Urothelium cell line (cell line): ENCODE measurements around the gene PEMT.
A peak's percentile ranks its signal among the peaks of the same experiment; 100 is the strongest.

ENCODE experiments used
- DNase-seq: peaks from one replicate; pipeline ENCODE4 v3.0.0; 2011; ENCODE audit warnings: low spot score, mixed read lengths
- FAIRE-seq: peaks from 2 replicates; lab custom pipeline; 2011; peaks lifted over from hg19 to GRCh38; lab: Jason Lieb, UNC

Gene PEMT

DNA sequence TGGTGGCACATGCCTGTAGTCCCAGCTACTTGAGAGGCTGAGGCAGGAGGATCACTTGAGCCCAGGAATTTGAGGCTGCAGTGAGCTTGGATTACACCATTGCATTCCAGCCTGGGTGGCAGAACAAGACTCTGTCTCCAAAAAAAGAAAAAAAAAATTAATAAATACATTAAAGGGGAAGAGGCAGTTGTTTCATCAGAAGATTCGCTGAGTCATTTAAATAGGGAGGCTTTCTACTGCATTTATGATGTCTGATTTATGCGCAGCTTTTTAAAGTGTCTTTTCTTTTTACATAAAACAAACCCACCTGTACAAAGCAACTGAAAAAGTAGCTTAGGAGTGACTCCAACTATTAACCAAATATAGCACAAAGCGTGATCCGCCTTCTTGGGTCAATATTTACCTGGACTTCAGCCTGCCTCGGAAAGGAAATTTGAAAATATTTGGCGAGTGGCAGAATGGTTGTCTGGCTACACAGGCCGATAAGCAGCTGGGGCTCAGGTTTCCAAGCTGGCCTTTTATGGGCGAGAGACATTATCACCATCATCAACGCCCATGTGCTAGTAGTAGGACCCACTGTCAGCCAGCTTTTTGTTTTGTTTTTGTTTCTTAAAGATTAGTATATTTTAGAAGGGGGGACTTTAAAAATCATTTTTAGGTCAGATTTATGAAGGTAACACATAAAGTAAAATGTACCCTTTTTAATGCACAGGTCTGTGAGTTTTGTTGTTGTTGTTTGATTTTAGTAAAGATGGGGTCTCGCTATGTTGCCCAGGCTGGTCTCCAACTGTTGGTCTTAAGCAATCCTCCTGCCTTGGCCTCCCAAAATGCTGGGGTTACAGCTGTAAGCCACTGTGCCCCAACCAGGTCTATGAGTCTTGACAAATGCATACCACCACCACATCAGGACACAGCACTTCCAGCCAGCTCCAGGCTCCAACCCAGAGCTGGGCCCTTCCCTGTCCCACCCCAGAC is 52.8 kb downstream of the PEMT start:
- FAIRE-seq (no peak), DNase-seq (no peak)

DNA sequence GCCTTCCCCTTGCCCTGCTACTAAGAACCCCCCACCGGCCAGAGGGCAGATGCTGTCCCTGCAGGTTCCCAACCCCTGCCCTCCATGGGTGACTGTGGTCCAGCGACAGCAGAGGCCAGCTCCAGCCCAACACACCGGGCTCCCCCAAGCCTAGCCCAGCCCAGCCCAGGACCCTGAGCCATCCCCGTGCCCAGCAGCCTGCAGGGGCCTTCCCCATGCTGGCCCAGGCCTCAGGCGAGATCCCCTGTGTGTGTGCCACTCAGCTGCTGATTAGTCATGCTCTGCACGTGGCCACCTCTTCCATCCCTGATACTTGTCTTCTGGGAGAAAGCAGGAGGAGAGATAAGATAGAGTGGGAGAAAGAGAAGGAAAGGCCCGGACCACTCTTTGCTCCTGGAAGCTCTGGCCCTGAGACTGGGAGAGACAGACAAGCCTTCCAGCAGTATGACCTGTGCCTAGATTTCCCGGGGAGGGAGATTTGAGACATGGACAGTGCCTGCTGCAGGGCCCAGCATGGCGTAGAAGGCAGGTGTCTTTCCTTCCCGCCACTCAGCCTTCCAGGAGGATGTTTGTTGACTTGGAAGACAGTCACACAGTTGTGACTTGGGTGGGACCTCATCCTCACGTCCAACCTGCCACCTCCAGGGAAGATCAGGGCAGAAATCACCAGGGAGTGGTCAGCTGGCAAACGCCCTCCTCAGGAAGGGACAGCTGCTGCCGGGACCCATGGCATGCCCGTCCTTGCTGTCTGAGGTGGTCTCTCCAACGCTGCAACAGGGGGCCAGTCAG is 54.0 kb downstream of the PEMT start:
- FAIRE-seq (no peak), DNase-seq (no peak)

DNA sequence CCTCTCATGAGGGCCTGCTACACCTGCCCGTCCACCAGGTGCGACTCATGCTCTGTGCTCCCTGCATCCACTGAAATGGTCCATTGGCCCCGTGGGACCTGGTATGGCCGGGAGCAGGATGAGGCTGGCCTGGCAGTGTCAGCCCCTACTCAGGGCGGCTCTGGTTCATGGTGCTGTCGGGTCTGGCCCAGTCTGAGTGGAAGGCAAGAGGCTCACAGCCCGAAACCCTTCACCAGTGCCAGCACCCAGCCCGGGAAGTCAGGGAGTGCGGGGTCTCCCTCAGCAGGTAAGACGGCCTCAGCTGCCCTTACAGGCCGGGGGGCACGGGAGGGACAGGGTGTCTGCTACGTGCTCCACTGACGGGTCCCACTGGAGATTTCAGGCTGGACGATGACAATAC is 54.8 kb downstream of the PEMT start:
- FAIRE-seq (peak; percentile 42), DNase-seq (no peak)

DNA sequence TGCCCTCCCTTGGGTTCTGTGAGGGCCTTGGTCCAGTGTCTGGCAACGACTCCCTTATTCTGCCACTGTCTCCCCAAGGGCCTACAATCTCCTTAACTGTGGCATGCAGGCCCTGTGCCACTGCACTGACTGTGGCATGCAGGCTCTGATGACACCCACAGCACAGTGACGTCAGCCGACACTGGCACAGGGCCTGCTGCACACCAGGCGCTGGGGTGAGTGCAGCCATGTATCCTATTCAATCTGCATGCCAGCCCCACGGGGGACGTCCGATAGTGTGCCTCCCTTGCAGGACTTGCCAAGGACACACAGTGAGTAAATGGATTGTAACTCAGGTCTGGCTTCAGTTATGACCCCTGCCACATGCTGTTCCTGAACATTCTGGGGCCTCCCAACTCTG is 55.6 kb downstream of the PEMT start:
- no peak for FAIRE-seq
- DNase-seq, result no peak

DNA sequence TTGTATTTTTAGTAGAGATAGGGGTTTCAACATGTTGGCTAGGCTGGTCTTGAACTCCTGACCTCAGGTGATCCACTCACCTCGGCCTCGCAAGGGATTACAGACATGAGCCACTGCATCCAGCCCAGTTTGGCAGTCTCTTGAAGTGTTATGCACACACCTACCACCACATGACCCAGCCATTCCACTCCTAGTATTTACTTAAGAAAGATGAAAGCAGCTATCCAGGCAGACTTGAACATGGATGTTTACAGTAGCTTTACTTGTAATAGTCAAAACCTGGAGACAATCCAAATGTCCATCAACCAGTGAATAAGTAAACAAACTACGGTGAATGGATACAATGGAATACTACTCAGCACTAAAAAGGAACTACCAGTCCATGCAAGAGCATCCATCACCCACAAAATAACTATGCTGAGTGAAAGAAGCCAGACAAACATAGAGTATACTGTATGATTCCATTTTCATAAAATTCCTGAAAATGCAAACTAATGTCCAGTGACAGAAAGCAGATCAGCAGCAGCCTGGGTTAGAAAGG is 57.5 kb downstream of the PEMT start:
- FAIRE-seq, result no peak
- DNase-seq, result no peak

DNA sequence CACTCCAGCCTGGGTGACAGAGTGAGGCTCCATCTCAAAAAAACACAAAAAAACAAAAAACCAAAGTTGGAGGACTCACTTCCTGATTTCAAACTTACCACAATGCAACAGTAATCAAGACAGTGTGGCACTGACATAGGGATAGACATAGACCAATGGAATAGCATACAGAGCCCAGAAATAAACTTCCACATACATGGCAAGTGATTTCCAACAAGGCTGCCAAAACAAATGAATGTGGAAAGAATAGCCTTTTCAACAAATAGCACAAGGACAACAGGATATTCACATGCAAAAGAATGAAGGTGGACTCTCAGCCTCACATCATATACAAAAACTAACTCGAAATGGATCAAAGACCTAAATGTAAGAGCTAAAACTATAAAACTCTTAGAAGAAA is 58.5 kb downstream of the PEMT start:
- FAIRE-seq, result no peak
- no peak for DNase-seq

DNA sequence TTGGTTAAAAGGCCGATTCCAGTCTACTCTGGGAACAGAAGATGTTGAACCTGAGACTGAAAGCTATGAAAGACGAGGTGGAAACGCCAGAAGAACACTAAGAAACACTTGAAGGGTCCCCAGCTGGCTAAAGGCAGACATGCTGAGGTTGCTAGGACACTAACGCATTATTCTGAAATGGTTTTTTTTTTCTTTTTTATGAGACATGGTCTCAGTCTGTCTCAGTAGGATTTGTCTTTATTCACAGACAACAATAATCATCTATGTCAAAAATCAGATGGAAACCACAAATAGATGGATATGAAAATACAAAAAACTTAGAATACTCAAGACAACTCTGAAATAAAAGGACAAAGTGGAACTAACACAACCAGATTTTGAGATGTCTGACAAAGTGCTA is 60.4 kb downstream of the PEMT start:
- FAIRE-seq, result no peak
- DNase-seq, result no peak

DNA sequence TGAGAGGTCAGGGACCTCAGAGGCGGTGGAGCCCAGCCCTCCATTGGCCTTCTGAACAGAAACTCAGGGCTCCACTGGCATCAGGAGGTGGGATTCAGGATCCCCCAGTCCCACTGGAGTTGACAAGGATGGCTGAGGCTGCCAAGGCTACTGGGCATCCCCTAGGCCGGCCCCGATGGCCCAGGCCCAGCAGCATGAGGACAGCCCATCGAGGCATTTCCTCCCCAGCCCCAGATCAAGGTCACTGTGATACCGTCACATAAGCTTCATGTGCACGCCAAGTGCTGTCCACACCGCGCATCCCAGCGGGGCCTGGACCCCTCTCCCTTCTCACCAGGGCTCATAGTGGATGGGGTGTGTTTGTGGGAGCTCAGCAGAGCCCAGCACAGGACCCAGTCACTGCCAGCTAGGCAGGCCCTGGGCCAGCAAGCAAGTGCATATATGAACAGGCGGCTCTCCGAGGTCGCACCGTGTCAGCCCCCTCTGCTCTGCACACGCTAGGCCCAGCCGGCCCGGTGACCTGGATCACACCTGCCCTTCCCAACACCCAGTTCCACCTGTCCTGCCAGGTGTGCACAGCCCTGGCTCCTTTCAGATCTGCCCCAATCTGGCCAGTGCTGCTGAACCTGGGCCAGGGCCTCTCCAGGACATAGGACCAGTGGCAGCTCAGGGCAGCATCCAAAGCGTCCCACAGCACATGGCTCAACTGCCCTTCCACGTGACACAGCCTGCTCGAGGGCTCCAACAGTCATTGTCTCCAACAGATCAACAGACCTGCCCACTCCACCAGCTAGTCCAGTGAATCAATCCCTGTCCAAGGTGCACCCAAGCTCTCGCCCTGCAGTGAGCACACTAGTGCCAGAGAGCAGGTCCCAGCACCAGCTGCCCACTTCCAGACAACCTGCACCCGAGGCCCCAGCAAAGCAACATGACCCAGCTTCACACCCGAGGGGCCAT is 62.5 kb downstream of the PEMT start:
- FAIRE-seq (no peak), DNase-seq (no peak)

DNA sequence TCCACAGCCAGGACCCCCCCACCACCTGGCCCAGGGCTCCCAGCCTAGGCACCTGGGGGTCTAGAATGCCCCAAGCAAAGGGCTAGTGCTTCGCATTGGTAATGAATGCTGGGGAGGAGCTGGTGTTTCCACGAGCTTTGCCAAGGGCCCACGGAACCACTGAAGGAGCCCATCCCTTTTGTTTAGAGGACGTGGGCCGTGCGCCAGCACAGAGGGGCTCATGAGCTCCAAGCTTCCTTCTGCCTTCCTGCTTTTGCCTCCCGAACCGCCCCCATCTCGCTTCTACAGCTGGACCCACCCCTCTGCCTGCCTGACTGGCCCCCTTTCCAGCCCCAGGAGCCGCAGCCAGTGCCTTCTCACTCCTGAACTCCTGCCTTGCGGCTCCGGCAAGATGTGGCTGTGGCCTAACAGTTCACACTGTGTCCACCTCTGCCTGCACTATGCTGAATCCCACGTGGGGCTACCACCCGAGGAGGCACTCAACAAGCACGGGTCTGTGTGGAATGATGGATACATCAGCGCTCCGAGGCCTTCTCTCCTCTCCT is 63.5 kb downstream of the PEMT start:
- FAIRE-seq (no peak), DNase-seq (no peak)

DNA sequence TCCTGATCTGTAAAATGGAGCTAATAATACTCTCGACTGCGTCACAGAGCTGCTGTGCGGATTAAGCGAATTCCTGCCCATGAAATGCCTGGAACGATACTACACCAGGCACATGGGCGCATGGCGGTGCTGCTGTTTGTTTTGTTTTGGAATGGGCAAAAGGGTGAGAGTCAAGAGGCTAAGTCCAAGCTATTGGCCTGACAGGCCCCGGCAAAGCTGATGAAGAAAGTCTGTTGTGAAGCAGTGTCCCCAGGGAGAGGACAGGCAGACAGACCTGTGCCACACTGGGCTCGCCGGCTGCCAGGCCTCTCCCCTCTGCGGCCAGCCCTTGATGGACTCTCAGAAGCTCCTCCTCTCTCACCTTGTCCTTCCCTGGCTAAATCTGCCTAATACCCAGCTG is 64.0 kb downstream of the PEMT start:
- DNase-seq (no peak), FAIRE-seq (no peak)

DNA sequence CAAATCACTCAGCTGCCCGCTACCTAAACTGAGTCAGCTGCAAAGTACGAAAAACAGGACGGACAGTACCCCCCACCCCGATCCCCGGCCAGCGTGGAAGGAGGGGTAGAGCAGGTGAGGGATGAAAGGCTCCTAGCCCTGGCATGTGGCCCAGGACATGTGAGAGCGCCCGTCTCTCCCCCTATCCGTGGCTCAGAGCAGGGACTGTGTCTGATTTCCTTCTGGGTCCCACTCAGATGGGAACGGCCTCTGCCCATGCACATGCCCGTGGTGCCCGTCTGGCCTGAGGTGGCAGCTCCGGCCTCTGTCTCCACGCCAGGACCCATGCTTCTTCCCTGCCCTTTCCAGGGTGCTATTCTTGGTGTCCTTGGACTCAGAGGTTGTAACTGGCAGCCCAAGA is 65.1 kb downstream of the PEMT start:
- DNase-seq, result no peak
- FAIRE-seq, result no peak

DNA sequence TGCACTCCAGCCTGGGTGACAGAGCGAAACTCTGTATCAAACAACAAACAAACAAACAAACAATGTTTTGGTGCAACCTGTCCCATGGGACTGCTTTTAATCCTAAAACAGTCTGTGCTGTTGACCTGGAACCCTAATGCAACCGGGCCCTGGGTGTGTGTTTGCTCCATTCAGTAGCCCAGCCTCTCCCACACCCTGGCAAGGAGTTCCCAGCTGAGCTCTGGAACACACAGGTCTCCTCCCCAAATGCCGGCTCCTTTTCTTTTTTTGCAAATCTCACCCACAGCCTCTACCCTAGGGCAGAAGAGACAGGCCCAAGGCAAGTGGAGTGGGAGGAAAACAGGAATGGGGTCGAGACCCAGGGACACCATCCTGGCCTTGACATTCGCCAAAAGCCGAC is 65.6 kb downstream of the PEMT start:
- DNase-seq (no peak), FAIRE-seq (no peak)

DNA sequence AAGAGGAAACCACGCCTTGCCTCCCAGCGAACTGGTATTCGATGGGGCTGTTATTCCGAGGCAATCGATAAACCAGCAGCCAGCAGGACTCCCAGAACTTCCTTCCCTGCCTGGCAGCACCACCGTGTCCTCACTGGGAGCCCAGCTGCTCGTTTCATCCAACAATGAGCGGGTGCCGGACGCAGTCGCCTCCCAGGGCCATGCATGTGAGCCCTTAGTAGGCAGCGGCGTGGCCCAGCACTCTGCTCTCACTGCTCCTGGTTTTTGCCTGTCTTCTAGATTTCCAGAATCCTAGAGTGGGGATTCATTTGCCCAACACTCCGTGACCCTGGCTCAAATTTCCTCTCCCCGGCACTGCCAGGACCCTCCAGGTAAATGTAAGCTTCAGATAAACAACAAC is 66.2 kb downstream of the PEMT start:
- FAIRE-seq, result no peak
- DNase-seq, result no peak

DNA sequence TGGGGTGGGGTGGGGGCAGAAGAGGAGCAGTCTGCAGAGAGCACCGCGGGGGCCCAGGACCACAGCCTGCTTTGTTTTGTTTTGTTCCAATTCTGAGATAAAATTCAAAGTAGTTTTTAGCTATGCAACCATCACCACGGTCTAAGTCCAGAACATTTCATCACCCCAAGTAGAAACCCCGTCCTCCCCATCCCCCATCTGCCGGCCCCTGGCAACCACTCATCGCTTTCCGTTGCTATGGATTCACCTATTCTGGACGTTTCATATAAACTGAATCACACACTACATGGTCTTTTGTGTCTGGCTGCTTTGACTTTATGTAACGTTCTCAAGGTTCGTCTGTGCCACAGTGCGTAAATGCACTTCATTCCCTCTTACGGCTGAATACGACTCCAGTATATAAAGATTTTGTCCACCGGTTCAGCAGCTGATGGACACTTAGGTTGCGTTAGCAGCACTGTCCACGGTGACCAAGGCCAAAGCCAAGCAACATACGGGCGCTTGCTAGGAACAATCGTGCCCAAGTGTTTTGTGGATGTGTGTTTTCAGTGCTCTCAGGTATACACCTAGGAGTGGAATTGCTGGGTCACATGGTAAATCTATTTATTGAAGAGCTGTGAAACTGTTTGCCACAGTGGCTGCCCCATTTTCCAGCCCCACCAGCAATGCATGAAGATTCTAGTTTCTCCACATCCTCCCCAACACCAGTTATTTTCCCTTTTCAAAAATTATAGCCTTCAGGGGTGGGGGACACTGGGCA is 67.6 kb downstream of the PEMT start:
- no peak for DNase-seq
- no peak for FAIRE-seq

DNA sequence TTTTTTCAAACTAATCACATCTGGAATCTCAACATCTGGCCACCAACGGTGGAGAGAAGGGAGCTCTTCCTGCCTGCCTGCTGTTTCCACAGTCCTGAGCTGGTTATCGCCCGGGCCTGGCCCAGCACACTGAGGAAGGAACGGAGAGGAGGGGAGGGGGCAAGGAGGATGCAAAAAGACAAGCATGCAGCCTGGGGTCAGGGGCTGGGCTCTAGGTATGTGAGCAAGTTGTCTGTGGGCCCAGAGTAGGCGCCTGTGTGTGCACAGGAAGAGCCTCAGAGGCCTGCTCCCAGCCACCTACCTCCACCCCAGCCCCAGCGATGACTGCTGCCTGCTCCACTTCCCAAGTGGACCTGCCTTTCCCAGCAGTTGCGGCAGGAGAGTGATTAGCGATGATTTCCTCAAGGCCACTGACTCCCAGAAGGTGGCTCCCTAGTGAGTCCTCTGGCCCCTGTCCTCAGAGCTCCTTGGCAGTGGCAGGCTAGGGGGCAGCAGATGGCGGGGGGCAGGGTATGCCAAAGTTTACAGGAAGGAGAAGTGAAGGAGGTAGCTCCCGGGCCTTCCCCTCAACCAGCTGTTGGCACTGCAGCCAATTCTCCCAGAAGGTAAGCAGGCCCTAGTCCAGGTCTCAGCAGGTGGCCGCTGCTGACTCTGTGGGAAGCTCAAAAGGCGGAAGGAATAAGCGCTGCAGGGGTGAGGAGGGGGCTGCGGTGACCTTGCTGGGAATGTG is 68.3 kb downstream of the PEMT start:
- FAIRE-seq (no peak), DNase-seq (no peak)

DNA sequence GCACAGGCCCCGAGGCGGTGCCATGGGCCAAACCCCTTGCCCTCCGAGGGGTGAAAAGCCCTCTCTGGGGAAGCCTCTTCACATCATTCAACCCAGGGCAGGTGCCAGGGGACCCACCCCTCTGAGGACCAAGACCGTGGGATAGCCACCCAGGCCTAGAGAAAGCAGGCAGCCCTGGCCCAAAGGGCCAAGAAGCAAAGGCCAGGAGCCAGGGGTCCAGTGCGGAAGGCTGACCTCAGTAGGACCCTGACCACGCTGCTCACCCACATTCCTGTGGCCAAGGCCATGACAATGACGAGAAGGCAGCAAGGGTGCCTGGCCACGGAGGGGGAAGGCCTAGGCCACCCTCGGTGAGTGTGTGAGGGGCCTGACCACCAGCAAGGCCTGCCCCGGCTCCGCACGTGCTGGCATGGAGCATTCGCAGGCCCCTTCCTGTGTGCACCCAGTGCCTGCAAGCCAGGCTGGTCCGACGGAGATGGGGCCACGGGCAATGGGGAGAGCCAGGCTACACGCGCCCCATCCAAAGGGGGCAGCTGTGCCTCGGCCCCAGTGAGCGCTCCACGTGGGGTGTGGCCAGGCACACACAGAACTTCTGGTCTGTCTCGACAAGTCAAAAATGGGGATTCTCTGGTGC is 70.8 kb downstream of the PEMT start:
- FAIRE-seq (no peak), DNase-seq (no peak)

DNA sequence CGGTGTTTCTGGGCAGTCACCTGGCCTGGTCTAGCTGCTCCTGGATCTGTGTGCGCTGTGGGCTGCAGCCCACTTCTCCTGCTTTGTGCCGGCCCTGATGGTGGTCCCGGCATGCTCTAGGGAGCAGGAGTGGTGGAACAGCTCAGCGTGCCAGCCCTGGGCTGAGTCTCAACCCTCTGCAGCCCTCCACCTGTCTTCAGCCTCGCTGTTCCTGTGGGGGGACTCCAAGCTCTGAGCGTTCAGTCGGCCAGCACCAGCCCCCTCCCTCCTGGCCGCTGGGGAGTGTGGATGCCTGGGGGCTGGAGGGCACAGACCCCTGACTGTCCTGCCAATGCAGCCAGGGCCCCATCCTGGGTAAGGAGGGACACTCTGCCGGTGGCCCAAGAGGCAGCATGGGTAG is 71.6 kb downstream of the PEMT start:
- FAIRE-seq (no peak), DNase-seq (no peak)

DNA sequence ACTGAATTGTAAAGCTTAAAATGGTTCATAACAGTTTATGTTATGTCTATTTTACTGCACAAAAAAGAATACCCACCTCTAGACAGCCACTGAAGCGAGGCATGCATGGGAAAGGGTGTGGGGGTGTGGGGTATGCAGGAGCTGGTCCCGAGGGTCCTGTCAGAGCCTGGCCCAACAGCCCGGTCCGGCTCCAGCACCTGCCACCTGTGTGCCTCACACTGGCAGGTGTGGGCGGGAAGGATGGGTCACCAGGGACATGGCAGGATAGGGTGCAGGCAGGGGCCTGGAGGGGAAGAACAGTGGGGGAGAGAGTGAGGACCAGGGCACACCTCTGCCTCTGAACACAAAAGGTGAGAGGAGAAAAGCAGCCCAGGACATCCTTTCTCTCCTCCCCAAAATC is 72.6 kb downstream of the PEMT start:
- no peak for DNase-seq
- FAIRE-seq, result no peak

DNA sequence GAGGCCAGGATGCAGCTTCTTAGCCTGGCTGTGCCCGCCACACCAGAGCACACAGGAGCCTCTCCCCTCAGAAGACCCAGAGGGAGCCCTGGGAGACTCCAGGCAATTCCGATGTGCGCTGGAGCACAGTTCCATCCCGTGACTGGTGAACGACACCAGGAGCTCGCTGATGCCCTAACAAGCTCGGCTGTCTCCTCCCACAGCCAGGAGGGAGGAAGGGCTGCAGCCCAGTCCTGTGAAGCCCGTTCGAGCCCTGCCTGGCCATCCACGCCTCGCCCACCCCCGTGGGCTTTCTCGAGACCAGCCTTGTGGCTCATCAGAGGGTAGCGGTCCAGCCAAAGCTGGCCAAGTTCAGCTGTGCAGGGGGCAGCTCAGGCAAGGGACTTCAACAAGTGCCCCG is 73.5 kb downstream of the PEMT start:
- no peak for FAIRE-seq

More for the DNA sequence above, 73.5 kb downstream of the PEMT start:
- no peak for DNase-seq
